Peyer's patch (tissue), 4 donors: Measurements from ENCODE around the gene UPF3B. TPM values are rescaled to one million over a fixed set of nuclear protein-coding genes. Genes with fewer than 3 reads are reported as not detected.

ENCODE experiments used
- small RNA-seq, 2 donors: library from RNA; depleted of rRNA; stranded (forward); fragments of <200 nt; gene quantifications; one replicate each; pipeline ENCODE3, GENCODE V24; 2016
- total RNA-seq, 4 donors: library from RNA; depleted of rRNA; stranded (reverse); fragments of >200 nt; gene quantifications; one replicate each; pipeline ENCODE4 v1.1.0, GENCODE V29; 2016

Gene UPF3B
- total RNA-seq, 4 donors from 2014 or later, result 5.3 to 28.9 (median 8.8) TPM

Small RNA genes within 50 kb of the gene (small RNA-seq; reads per million reads assigned to genes)
- gene SNORA69, result 0 reads per million in 2 donors

Other genes starting within 250 kb of the UPF3B start
- 1 to 10 TPM; 4.0 to 9.9 (median 6.2) TPM for gene NKRF, start 246.5 kb downstream of the UPF3B start, total RNA-seq
- gene SEPTIN6, start 159.8 kb downstream of the UPF3B start, total RNA-seq, result 100 to 1,000 TPM in 1 of 4 donors, 10 to 100 TPM in 2, 1 to 10 TPM in 1; 4.9 to 116 (median 15.5) TPM
- gene SOWAHD, start 94.4 kb downstream of the UPF3B start, total RNA-seq, result 1 to 10 TPM in 3 of 4 donors, not detected in 1; 1.3 to 2.7 (median 2.5) TPM
- 1,000 to 10,000 TPM in 2 of 4 donors, 100 to 1,000 TPM in 2; 781 to 2,903 (median 945) TPM for gene RPL39, start 61.3 kb downstream of the UPF3B start, total RNA-seq
- 10 to 100 TPM; 11.6 to 16.6 (median 15.6) TPM for gene RNF113A, start 18.8 kb upstream of the UPF3B start, total RNA-seq
- 100 to 1,000 TPM in 1 of 4 donors, 10 to 100 TPM in 3; 58.1 to 109 (median 68.7) TPM for gene NDUFA1, start 18.9 kb upstream of the UPF3B start, total RNA-seq
- gene AKAP14, start 42.9 kb upstream of the UPF3B start, total RNA-seq, result not detected
- 10 to 100 TPM in 2 of 4 donors, 1 to 10 TPM in 2; 4.1 to 10.5 (median 7.7) TPM for gene NKAP, start 90.8 kb upstream of the UPF3B start, total RNA-seq
- gene RHOXF2B, start 224.7 kb upstream of the UPF3B start, total RNA-seq, result not detected